Ramos (cell line): ENCODE measurements around the gene FRAS1.
"Not testable (repeated sequence)": the region's sequence is repeated elsewhere in the genome, so short reads cannot be mapped to it uniquely, and the experiment has no call there.

ENCODE experiments used
- in situ Hi-C: fragments of 300-500 bp; cut with MboI; formaldehyde crosslinking; loops from one replicate; pipeline ENCODE4 v1.14.3; 2022; ENCODE audit warnings: low sequenced_read_pairs; ENCODE audit not compliant: unreplicated experiment

Gene FRAS1

GRCh38 chr4:78057135-78057599 lies at the start of gene FRAS1:
TSS of gene FRAS1 (plus strand) at chr4:78057323. CDS start at chr4:78058010, 687 bp downstream.
- in situ Hi-C loops = no loop called here

- in situ Hi-C loops = not testable (repeated sequence)
Measured at GRCh38 chr4:78011003-78011402, 46.1 kb upstream of the FRAS1 start.

GRCh38 chr4:78014889-78015886 lies 41.9 kb upstream of the FRAS1 start:
- in situ Hi-C loops = no loop called here

- in situ Hi-C loops = no loop called here
Measured at GRCh38 chr4:78018271-78019049, 38.7 kb upstream of the FRAS1 start.

- in situ Hi-C loops = no loop called here
Measured at GRCh38 chr4:78019414-78019813, 37.7 kb upstream of the FRAS1 start.

GRCh38 chr4:78020677-78021076 lies 36.4 kb upstream of the FRAS1 start:
- in situ Hi-C loops = no loop called here

- in situ Hi-C loops = no loop called here
Measured at GRCh38 chr4:78022517-78022916, 34.6 kb upstream of the FRAS1 start.

- in situ Hi-C loops = no loop called here
Measured at GRCh38 chr4:78024085-78024484, 33.0 kb upstream of the FRAS1 start.

- in situ Hi-C loops = no loop called here
Measured at GRCh38 chr4:78024576-78025091, 32.5 kb upstream of the FRAS1 start.

- in situ Hi-C loops = no loop called here
Measured at GRCh38 chr4:78031417-78031950, 25.6 kb upstream of the FRAS1 start.

GRCh38 chr4:78032446-78032845 lies 24.7 kb upstream of the FRAS1 start:
- in situ Hi-C loops = no loop called here

GRCh38 chr4:78032929-78033328 lies 24.2 kb upstream of the FRAS1 start:
- in situ Hi-C loops = no loop called here

GRCh38 chr4:78033861-78034260 lies 23.3 kb upstream of the FRAS1 start:
- in situ Hi-C loops = no loop called here

GRCh38 chr4:78038704-78039103 lies 18.4 kb upstream of the FRAS1 start:
- in situ Hi-C loops = no loop called here

GRCh38 chr4:78039678-78040077 lies 17.4 kb upstream of the FRAS1 start:
- in situ Hi-C loops = no loop called here

GRCh38 chr4:78040431-78040830 lies 16.7 kb upstream of the FRAS1 start:
- in situ Hi-C loops = no loop called here

GRCh38 chr4:78047366-78047765 lies 9.8 kb upstream of the FRAS1 start:
- in situ Hi-C loops = no loop called here

- in situ Hi-C loops = no loop called here
Measured at GRCh38 chr4:78056265-78057129, 626 bp upstream of the FRAS1 start.
